ENCODE data around the gene HELB. TPM values are rescaled to one million over a fixed set of nuclear protein-coding genes. Genes with fewer than 3 reads are reported as not detected.

The HELB gene
- total and polyA plus RNA-seq, 2 of the 4 experiments (the other 2 are of a cell fraction): 0.72 to 2.9 TPM

DNA sequence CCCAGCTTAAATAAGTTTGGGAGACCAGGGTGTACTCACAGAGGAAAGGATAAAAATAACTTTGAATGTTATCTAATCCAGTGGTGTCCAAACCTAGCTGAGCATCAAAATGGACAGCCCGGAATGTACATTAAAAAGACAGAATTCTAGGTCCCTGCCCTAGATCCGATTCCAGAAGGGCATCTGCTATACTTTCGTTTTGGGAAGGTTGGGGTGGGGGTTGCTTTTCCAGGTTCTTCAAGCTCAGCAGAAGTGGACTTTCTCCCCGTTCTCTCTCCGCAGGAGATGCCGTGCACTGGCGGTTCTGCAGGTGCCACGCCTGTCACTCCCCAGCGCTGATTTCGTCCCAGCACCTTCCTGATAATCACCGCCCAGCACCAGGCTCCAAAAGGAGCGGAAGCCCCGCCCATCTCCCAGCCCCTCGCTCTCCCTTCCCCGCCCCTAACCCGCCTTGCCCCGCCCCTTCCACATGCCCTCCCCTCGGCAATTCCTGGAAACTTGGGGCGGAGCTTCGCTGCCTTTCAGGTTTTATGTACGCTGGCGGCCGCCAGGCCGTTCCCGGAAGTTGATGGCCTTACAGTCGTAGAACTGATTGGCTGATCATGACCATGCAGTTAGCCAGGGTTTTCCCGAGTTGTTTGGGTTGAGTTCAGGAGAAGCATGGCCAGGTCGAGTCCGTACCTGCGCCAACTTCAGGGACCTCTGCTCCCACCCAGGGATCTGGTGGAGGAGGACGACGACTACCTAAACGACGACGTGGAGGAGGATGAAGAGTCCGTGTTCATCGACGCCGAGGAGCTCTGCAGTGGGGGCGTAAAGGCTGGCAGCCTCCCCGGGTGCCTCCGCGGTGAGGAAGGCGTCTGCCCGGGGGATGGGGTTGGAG, at the start of gene HELB (continued):
- TF ChIP-seq CEBPB (IDR thresholded peaks at IDR 0.05; ENCODE audit: low read depth, low read length) (no peak), RFX5 (IDR thresholded peaks at IDR 0.05; ENCODE audit: low read depth, low read length) (no peak)

DNA sequence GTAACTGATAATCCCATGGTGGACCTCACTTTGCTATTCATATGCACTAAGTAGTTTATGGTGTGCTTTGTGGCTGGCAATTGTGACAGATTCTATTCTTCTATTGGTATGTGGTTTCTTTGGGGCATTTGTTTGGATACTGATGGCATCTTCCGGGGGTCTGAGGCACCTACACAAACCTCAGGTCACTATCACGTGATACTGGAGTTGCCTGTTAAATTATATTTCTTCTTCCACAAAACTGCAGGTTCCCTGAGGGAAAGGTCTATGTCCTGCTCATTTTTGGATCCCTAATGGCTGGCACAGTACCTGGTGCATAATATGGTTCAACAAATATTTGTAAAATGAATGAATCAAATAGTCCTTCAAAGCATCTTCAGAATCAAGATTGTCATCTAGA, 49.5 kb upstream of the HELB start:
- dilution Hi-C loops (cut with HindIII; ENCODE audit: low sequenced_read_pairs, unreplicated experiment): no loop called here
- Histone ChIP-seq H3K4me1 (ENCODE audit: control insufficient read depth, insufficient read depth, low read length) (no peaks in the 10 kb centered on the region), H4K91ac (ENCODE audit: insufficient read depth, low read depth, low read length) (no peak overlapping the region), H3K23ac (ENCODE audit: low read depth, low read length) (no peak overlapping the region), H2AK5ac (ENCODE audit: low read depth, low read length) (no peak overlapping the region), H2AK9ac (replicated peaks; ENCODE audit: low read depth, low read length, poor library complexity) (no peak overlapping the region), H3K18ac (ENCODE audit: low read depth, low read length) (no peak overlapping the region), H2AFZ (replicated peaks; ENCODE audit: low read length, poor library complexity) (no peak overlapping the region), H2BK5ac (ENCODE audit: low read depth, low read length, poor library complexity, severe bottlenecking) (no peak overlapping the region), H3K9me3 (ENCODE audit: control insufficient read depth, insufficient read depth, low read length) (no peaks in the 10 kb centered on the region), H2BK20ac (ENCODE audit: low read depth, low read length) (no peak overlapping the region), H3K27ac (ENCODE audit: insufficient read depth, low read length) (no peak overlapping the region), H2BK120ac (ENCODE audit: low read depth, low read length) (no peak overlapping the region), H3K27me3 (ENCODE audit: control insufficient read depth, insufficient read depth, low read length) (peaks cover 2% of the 10 kb centered on the region), H3K79me1 (ENCODE audit: low read depth in 1 of 2, low read length in 2 of 2) (no peaks in the 10 kb centered on the region), H3K4me2 (ENCODE audit: low read depth, low read length) (no peak overlapping the region), H2BK15ac (ENCODE audit: low read depth, low read length) (no peak overlapping the region), H3K9ac (ENCODE audit: low read depth, low read length) (no peak overlapping the region), H3K9me1 (ENCODE audit: insufficient read depth, low read length) (no peaks in the 10 kb centered on the region), H4K5ac (ENCODE audit: low read depth, low read length) (no peak overlapping the region), H4K20me1 (ENCODE audit: insufficient read depth, low read length) (no peaks in the 10 kb centered on the region), H3K4ac (ENCODE audit: low read depth, low read length) (no peak overlapping the region), H3K56ac (ENCODE audit: extremely low read depth, insufficient read depth, low read length) (no peak overlapping the region), H4K8ac (ENCODE audit: low read depth in 2 of 2, low read length in 2 of 2) (no peak overlapping the region), H3K4me3 (ENCODE audit: insufficient read depth, low read depth, low read length) (no peak overlapping the region), H3K36me3 (ENCODE audit: control insufficient read depth, insufficient read depth, low read length) (no peaks in the 10 kb centered on the region), H3K14ac (replicated peaks; ENCODE audit: low read depth, low read length) (no peak overlapping the region)
- BruUV-seq (replicated peaks): no TSS peak
- WGBS, 2 experiments (ENCODE audit: extremely low coverage in 2 of 2, insufficient read length in 1 of 2): no CpG with 5 or more reads among the region's 2 CpGs
- DNase-seq (no peak), ATAC-seq (ENCODE audit: low read depth) (no peak)
- ChIA-PET CTCF (interaction anchor here (0.5 to 1.5 kb wide), 2 partner anchors 17 to 144 kb away, joined by 3 to 4 read pairs; no protein-coding TSS in a partner anchor), POLR2A (ENCODE audit: unreplicated experiment) (no interaction called here)
- TF ChIP-seq NFE2L2 (IDR thresholded peaks at IDR 0.05; ENCODE audit: low read depth, low read length): no peak
- TF ChIP-seq, protein P1, sequence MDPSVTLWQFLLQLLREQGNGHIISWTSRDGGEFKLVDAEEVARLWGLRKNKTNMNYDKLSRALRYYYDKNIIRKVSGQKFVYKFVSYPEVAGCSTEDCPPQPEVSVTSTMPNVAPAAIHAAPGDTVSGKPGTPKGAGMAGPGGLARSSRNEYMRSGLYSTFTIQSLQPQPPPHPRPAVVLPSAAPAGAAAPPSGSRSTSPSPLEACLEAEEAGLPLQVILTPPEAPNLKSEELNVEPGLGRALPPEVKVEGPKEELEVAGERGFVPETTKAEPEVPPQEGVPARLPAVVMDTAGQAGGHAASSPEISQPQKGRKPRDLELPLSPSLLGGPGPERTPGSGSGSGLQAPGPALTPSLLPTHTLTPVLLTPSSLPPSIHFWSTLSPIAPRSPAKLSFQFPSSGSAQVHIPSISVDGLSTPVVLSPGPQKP (IDR thresholded peaks at IDR 0.05; ENCODE audit: borderline replicate concordance, low read depth, low read length): no peak
- TF ChIP-seq CHD1 (IDR thresholded peaks at IDR 0.05; ENCODE audit: low read depth, low read length): no peak
- in situ Hi-C loops (cut with MboI; ENCODE audit: low sequenced_read_pairs): no loop called here
- intact Hi-C loops (cut with micrococcal nuclease): no loop called here
